ENCODE measurements around the gene INCENP. TPM values are rescaled to one million over a fixed set of nuclear protein-coding genes. Genes with fewer than 3 reads are reported as not detected.

INCENP gene
- polyA plus RNA-seq, 1 donor from 2014 or later: 5.9 TPM

GRCh38 chr11:62108971-62109404, 14.8 kb upstream of the INCENP start:
- no peak overlapping the region for H3K4me2 ChIP-seq (ENCODE audit: low read length)
- H3K9ac ChIP-seq (ENCODE audit: low read length): no peak overlapping the region

GRCh38 chr11:62115085-62115694, 8.6 kb upstream of the INCENP start:
- Histone ChIP-seq H3K4me2 (ENCODE audit: low read length) (no peak overlapping the region), H3K9me2 (ENCODE audit: insufficient read depth, low read length) (no peaks in the 10 kb centered on the region), H3K79me2 (replicated peaks; ENCODE audit: insufficient read depth, low read length) (no peaks in the 10 kb centered on the region), H3K27ac (ENCODE audit: low read length) (no peak overlapping the region), H3K27me3 (ENCODE audit: insufficient read depth, low read depth, low read length) (no peaks in the 10 kb centered on the region), H3K4me3 (ENCODE audit: low read length) (no peak overlapping the region), H3F3A (ENCODE audit: insufficient read depth, low read length, poor library complexity, severe bottlenecking) (no peaks in the 10 kb centered on the region), H3K9me3 (ENCODE audit: low read length) (no peaks in the 10 kb centered on the region), H2AFZ (ENCODE audit: low read depth, low read length) (no peak overlapping the region), H3K9ac (ENCODE audit: low read length) (no peak overlapping the region), H3K36me3 (ENCODE audit: insufficient read depth, low read length) (no peaks in the 10 kb centered on the region), H4K20me1 (ENCODE audit: insufficient read depth) (no peaks in the 10 kb centered on the region)
- TF ChIP-seq TAF1 (IDR thresholded peaks at IDR 0.05; ENCODE audit: low read depth): no peak
- TF ChIP-seq SMC3 (conservative IDR thresholded peaks at IDR 0.05; ENCODE audit: poor library complexity): no peak
- no peak for TF ChIP-seq CTCF (IDR thresholded peaks at IDR 0.05; ENCODE audit: poor library complexity, severe bottlenecking)
- no peak for TF ChIP-seq POLR2AphosphoS5 (IDR thresholded peaks at IDR 0.05)
- no peak for TF ChIP-seq REST (IDR thresholded peaks at IDR 0.05; ENCODE audit: borderline replicate concordance)
- no peak for TF ChIP-seq RAD21 (conservative IDR thresholded peaks at IDR 0.05)

More at GRCh38 chr11:62108971-62109404, 14.8 kb upstream of the INCENP start:
- Histone ChIP-seq H3K27me3 (ENCODE audit: insufficient read depth, low read depth, low read length) (no peaks in the 10 kb centered on the region), H3F3A (ENCODE audit: insufficient read depth, low read length, poor library complexity, severe bottlenecking) (no peaks in the 10 kb centered on the region), H3K79me2 (replicated peaks; ENCODE audit: insufficient read depth, low read length) (no peaks in the 10 kb centered on the region), H2AFZ (ENCODE audit: low read depth, low read length) (no peak overlapping the region), H3K36me3 (ENCODE audit: insufficient read depth, low read length) (no peaks in the 10 kb centered on the region), H3K4me3 (ENCODE audit: low read length) (no peak overlapping the region), H3K9me3 (ENCODE audit: low read length) (no peaks in the 10 kb centered on the region), H3K9me2 (ENCODE audit: insufficient read depth, low read length) (no peaks in the 10 kb centered on the region), H4K20me1 (ENCODE audit: insufficient read depth) (no peaks in the 10 kb centered on the region), H3K27ac (ENCODE audit: low read length) (no peak overlapping the region)
- TF ChIP-seq RAD21 (conservative IDR thresholded peaks at IDR 0.05) (no peak), EZH2 (IDR thresholded peaks at IDR 0.05; ENCODE audit: borderline replicate concordance, insufficient read depth, low read length, poor library complexity, severe bottlenecking) (no peak), REST (IDR thresholded peaks at IDR 0.05; ENCODE audit: borderline replicate concordance) (no peak), TAF1 (IDR thresholded peaks at IDR 0.05; ENCODE audit: low read depth) (no peak), CTCF (IDR thresholded peaks at IDR 0.05; ENCODE audit: poor library complexity, severe bottlenecking) (no peak), SMC3 (conservative IDR thresholded peaks at IDR 0.05; ENCODE audit: poor library complexity) (no peak), EP300 (conservative IDR thresholded peaks at IDR 0.05; ENCODE audit: poor library complexity, severe bottlenecking) (no peak), MXI1 (conservative IDR thresholded peaks at IDR 0.05; ENCODE audit: poor library complexity, severe bottlenecking) (no peak), POLR2AphosphoS5 (IDR thresholded peaks at IDR 0.05) (no peak)
